K562 (cell line): ENCODE data around the gene ALDH6A1. TPM values are rescaled to one million over a fixed set of nuclear protein-coding genes. Genes with fewer than 3 reads are reported as not detected.

Source experiments
- ATAC-seq: fragments of 200-7000 bp; cut with Tn5 transposase; 3 replicates; pipeline ENCODE4 v1.9.1; 2020; ENCODE audit warnings: moderate library complexity
- BruUV-seq: library from RNA; stranded (reverse); fragments of 400-500 nt; replicated peaks from 2 replicates; lab custom pipeline; 2021; lab: Mats Ljungman, UMichigan
- CTCF ChIA-PET: fragments of 300-600 bp; formaldehyde crosslinking; extraction: SDS; loops from one replicate; lab custom pipeline; 2021; ENCODE audit warnings: low intra/inter-chr PET ratio; lab: Yijun Ruan, JAX
- POLR2A ChIA-PET: fragments of 300-600, 350-650 bp; sonication (Branson Sonifier 250); formaldehyde crosslinking; extraction: SDS; loops from one replicate; lab custom pipeline; 2021; ENCODE audit warnings: antibody characterized with exemption, inconsistent platforms; lab: Yijun Ruan, JAX
- DNase-seq, 4 experiments: peaks; one replicate each; pipeline versions ENCODE4 v3.0.0 to v3.0.0-alpha.2; 2011 to 2018; ENCODE audit warnings: low spot score in 3 of 4, mixed read lengths in 3 of 4; ENCODE audit errors: extremely low read depth in 1 of 4
- FAIRE-seq: peaks from 2 replicates; lab custom pipeline; 2011; peaks lifted over from hg19 to GRCh38; lab: Jason Lieb, UNC
- H2AFZ ChIP-seq: 2 replicates; pipeline ENCODE4 v1.6.0; 2011; ENCODE audit warnings: low read depth, low read length, control low read depth, inconsistent platforms
- H3K27ac ChIP-seq: fragments of 200-600 bp; 3 replicates; pipeline ENCODE4 v1.8.0; 2011; ENCODE audit warnings: low read depth, mild to moderate bottlenecking, control low read depth, inconsistent platforms, low read length, moderate library complexity, mixed read lengths; ENCODE audit errors: extremely low read depth
- H3K27me3 ChIP-seq, 2 experiments: fragments of 300-600 bp in 1 of 2; 2 replicates in 1 of 2; 3 replicates in 1 of 2; pipeline versions ENCODE4 v1.6.0 to v1.8.0; 2011; ENCODE audit warnings: inconsistent platforms in 2 of 2, low read length in 2 of 2, mild to moderate bottlenecking in 1 of 2, mixed read lengths in 1 of 2, moderate library complexity in 1 of 2; ENCODE audit not compliant: control insufficient read depth in 2 of 2, insufficient read depth in 2 of 2
- H3K36me3 ChIP-seq: fragments of 300-600 bp; 3 replicates; pipeline ENCODE4 v1.8.0; 2011; ENCODE audit warnings: mild to moderate bottlenecking, low read length, inconsistent platforms; ENCODE audit not compliant: control insufficient read depth, insufficient read depth
- H3K4me1 ChIP-seq, 2 experiments: fragments of 200-600 bp in 1 of 2; replicated peaks in 1 of 2; 2 replicates in 1 of 2; 3 replicates in 1 of 2; pipeline versions ENCODE4 v1.5.1 to v1.8.0; 2011; ENCODE audit warnings: inconsistent platforms in 2 of 2, low read length in 2 of 2, mild to moderate bottlenecking in 1 of 2, mixed read lengths in 1 of 2, moderate library complexity in 1 of 2; ENCODE audit not compliant: control insufficient read depth in 2 of 2, insufficient read depth in 2 of 2
- H3K4me2 ChIP-seq: 2 replicates; pipeline ENCODE4 v1.6.1; 2011; ENCODE audit warnings: low read length, control low read depth, inconsistent platforms, mixed read lengths; ENCODE audit not compliant: insufficient read depth
- H3K4me3 ChIP-seq: fragments of 200-600 bp; sonication (generic), shearing (Covaris generic); 2 replicates; pipeline ENCODE4 v1.5.1; 2016; ENCODE audit warnings: control low read depth, inconsistent platforms
- H3K79me2 ChIP-seq: fragments of 200-600 bp; 3 replicates; pipeline ENCODE4 v1.8.0; 2011; ENCODE audit warnings: low read length, inconsistent platforms; ENCODE audit not compliant: control insufficient read depth, insufficient read depth
- H3K9ac ChIP-seq, 2 experiments: 2 replicates each; pipeline versions ENCODE4 v1.6.0 to v1.6.1; 2011; ENCODE audit warnings: low read depth in 2 of 2, low read length in 2 of 2, control low read depth in 1 of 2, inconsistent platforms in 1 of 2, mild to moderate bottlenecking in 1 of 2, mixed read lengths in 1 of 2; ENCODE audit not compliant: insufficient read depth in 1 of 2
- H3K9me1 ChIP-seq: one replicate; pipeline ENCODE4 v1.6.0; 2011; ENCODE audit warnings: inconsistent platforms, mild to moderate bottlenecking, low read length, moderate library complexity; ENCODE audit not compliant: control insufficient read depth, insufficient read depth
- H3K9me3 ChIP-seq: replicated peaks from 2 replicates; pipeline ENCODE4 v1.5.1; 2011; ENCODE audit warnings: low read depth, low read length, inconsistent platforms; ENCODE audit not compliant: control insufficient read depth, insufficient read depth
- H4K20me1 ChIP-seq: replicated peaks from 2 replicates; pipeline ENCODE4 v1.6.1; 2011; ENCODE audit warnings: low read length, inconsistent platforms, mixed read lengths; ENCODE audit not compliant: control insufficient read depth, insufficient read depth
- FIP1L1 ChIP-seq: fragments of 200-400 bp; formaldehyde crosslinking; IDR thresholded peaks from 2 replicates; pipeline ENCODE4 v1.6.1; 2018; ENCODE audit warnings: mild to moderate bottlenecking, low read depth, low read length; ENCODE audit not compliant: poor library complexity, severe bottlenecking
- GTF2A2 ChIP-seq: IDR thresholded peaks from 2 replicates; pipeline ENCODE4 v1.6.1; 2016; ENCODE audit warnings: mild to moderate bottlenecking, missing genetic modification characterization, missing compliant biosample characterization
- JUNB ChIP-seq: fragments of 450-650 bp; formaldehyde crosslinking; conservative IDR thresholded peaks from 2 replicates; pipeline ENCODE4 v1.4.0; 2020; ENCODE audit warnings: mild to moderate bottlenecking
- MXI1 ChIP-seq: IDR thresholded peaks from 2 replicates; pipeline ENCODE4 v1.6.1; 2011; ENCODE audit warnings: low read depth, mild to moderate bottlenecking, improper control_type of control experiment, low read length
- NONO ChIP-seq, 2 experiments: fragments of 200-400 bp in 1 of 2; fragments of 450-650 bp in 1 of 2; formaldehyde crosslinking in 1 of 2; IDR thresholded peaks; 2 replicates each; pipeline ENCODE4 v1.6.1; 2017; ENCODE audit warnings: low read depth in 2 of 2, mild to moderate bottlenecking in 2 of 2, moderate library complexity in 2 of 2, low read length in 1 of 2
- TEAD2 ChIP-seq: fragments of 450-650 bp; IDR thresholded peaks from 2 replicates; pipeline ENCODE4 v1.6.1; 2016; ENCODE audit warnings: missing genetic modification characterization, control low read depth, missing compliant biosample characterization
- ZNF121 ChIP-seq: sonication (generic); formaldehyde crosslinking; conservative IDR thresholded peaks from 2 replicates; pipeline ENCODE4 v1.8.0; 2022; ENCODE audit warnings: missing genetic modification reagents
- ZNF224 ChIP-seq: sonication (generic); formaldehyde crosslinking; IDR thresholded peaks from 2 replicates; pipeline ENCODE4 v1.8.0; 2022; ENCODE audit warnings: mild to moderate bottlenecking, missing genetic modification reagents
- WGBS: fragments of 100-300 bp; shearing (Covaris generic); methylation state at CpG from one replicate; pipeline ENCODE4 v1.1.6; 2016; ENCODE audit warnings: low coverage, mixed read lengths; ENCODE audit not compliant: insufficient coverage; ENCODE audit errors: missing lambda C conversion rate; 5-methylcytosine and 5-hydroxymethylcytosine counted together
- in situ Hi-C: fragments of 300-500 bp; cut with MboI; formaldehyde crosslinking; loops from 4 replicates; pipeline ENCODE4 v1.15.0; 2018; ENCODE audit warnings: inconsistent platforms, mixed read lengths
- intact Hi-C: fragments of 100-400 bp; cut with micrococcal nuclease; formaldehyde crosslinking; loops from 2 replicates; pipeline ENCODE4 v1.14.2; 2022
- polyA plus RNA-seq, 8 experiments: library from polyadenylated mRNA; depleted of rRNA in 4 of 8; stranded (reverse) in 5 of 8; unstranded in 3 of 8; fragments of >200 nt; fragmentation: Nextera tagmentation in 2 of 8; fragmentation: Illumina TruSeq in 1 of 8; extraction: Ambion mirVana in 2 of 8; extraction: Trizol in 1 of 8; gene quantifications; 2 replicates each; pipeline versions ENCODE4 v1.2.1 to v1.2.3, GENCODE V29; 2011 to 2014; ENCODE audit warnings: inconsistent platforms in 1 of 8, missing spikeins in 1 of 8
- total RNA-seq, 7 experiments: library from RNA; depleted of rRNA in 6 of 7; stranded (reverse); fragments of >200 nt in 6 of 7; fragmentation: Illumina TruSeq in 2 of 7; extraction: Trizol in 2 of 7; gene quantifications; 2 replicates each; pipeline versions ENCODE4 v1.2.1 to v1.2.3, GENCODE V29; 2011 to 2021; ENCODE audit warnings: low replicate concordance in 1 of 7
- TF ChIP-seq, protein P1 (sequence below): sonication (generic); formaldehyde crosslinking; IDR thresholded peaks from 2 replicates; pipeline ENCODE4 v1.8.1; 2023; ENCODE audit warnings: mild to moderate bottlenecking, missing genetic modification reagents
- TF ChIP-seq, protein P2 (sequence below): fragments of 250-450 bp; sonication (Bioruptor Pico); IDR thresholded peaks from 2 replicates; pipeline ENCODE4 v1.8.0; 2021; ENCODE audit warnings: moderate library complexity, mild to moderate bottlenecking, inconsistent platforms

Gene ALDH6A1
- total and polyA plus RNA-seq, 9 of the 15 experiments (the other 6 are each of a cell fraction or from before 2014, with no cell fraction given), result 3.1 to 11.5 (median 4.6) TPM

DNA sequence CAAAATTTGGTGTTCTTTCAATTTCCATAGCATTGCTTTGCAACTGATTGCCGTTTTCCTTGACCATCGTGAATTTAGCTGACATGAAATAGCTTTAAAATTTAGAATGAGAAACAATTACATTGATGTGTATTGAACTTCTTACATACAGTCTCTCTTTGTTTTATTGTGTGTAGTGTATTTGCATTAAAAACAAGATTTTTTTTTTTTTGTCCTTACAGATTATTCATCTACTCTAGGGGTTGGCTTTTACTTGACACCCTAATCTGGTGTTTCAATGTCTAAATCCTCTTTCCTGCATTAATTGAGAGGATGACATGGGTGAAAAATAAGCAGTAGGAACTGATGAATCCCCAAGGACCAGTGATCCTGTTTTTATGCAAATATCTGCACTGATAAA lies 21.1 kb upstream of the ALDH6A1 start:
- FAIRE-seq, result no peak
- Histone ChIP-seq H3K4me1 (no peaks in the 10 kb centered on the region), H3K9me3 (no peaks in the 10 kb centered on the region), H2AFZ (no peak overlapping the region), H3K9ac (no peak overlapping the region), H3K4me3 (no peak overlapping the region), H3K27me3 (no peaks in the 10 kb centered on the region), H3K79me2 (no peaks in the 10 kb centered on the region), H3K9me1 (no peaks in the 10 kb centered on the region), H4K20me1 (no peaks in the 10 kb centered on the region), H3K36me3 (peaks cover 10% of the 10 kb centered on the region; the same call in 2 of the 3 replicates), H3K4me2 (no peak overlapping the region), H3K27ac (no peak overlapping the region)
- 95% methylated on average over 2 of the region's 2 CpGs for WGBS
- no peak for DNase-seq
- in situ Hi-C loops (no loop called here), intact Hi-C loops (no loop called here)
- no peak for ATAC-seq
- ChIA-PET CTCF (no interaction called here), POLR2A (no interaction called here)
- BruUV-seq, result no TSS peak
- TF ChIP-seq, protein P1, sequence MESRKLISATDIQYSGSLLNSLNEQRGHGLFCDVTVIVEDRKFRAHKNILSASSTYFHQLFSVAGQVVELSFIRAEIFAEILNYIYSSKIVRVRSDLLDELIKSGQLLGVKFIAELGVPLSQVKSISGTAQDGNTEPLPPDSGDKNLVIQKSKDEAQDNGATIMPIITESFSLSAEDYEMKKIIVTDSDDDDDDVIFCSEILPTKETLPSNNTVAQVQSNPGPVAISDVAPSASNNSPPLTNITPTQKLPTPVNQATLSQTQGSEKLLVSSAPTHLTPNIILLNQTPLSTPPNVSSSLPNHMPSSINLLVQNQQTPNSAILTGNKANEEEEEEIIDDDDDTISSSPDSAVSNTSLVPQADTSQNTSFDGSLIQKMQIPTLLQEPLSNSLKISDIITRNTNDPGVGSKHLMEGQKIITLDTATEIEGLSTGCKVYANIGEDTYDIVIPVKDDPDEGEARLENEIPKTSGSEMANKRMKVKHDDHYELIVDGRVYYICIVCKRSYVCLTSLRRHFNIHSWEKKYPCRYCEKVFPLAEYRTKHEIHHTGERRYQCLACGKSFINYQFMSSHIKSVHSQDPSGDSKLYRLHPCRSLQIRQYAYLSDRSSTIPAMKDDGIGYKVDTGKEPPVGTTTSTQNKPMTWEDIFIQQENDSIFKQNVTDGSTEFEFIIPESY (CRISPR knock-in tag), result no peak
- TF ChIP-seq, protein P2, sequence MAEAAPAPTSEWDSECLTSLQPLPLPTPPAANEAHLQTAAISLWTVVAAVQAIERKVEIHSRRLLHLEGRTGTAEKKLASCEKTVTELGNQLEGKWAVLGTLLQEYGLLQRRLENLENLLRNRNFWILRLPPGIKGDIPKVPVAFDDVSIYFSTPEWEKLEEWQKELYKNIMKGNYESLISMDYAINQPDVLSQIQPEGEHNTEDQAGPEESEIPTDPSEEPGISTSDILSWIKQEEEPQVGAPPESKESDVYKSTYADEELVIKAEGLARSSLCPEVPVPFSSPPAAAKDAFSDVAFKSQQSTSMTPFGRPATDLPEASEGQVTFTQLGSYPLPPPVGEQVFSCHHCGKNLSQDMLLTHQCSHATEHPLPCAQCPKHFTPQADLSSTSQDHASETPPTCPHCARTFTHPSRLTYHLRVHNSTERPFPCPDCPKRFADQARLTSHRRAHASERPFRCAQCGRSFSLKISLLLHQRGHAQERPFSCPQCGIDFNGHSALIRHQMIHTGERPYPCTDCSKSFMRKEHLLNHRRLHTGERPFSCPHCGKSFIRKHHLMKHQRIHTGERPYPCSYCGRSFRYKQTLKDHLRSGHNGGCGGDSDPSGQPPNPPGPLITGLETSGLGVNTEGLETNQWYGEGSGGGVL, result no peak
- TF ChIP-seq ZNF224 (CRISPR knock-in tag) (no peak), TEAD2 (no peak), JUNB (no peak), NONO (IDR thresholded peaks at IDR 0.05; ENCODE audit: low read depth in 2 of 2, low read length in 1 of 2) (no peak), MXI1 (no peak), FIP1L1 (no peak), ZNF121 (CRISPR knock-in tag) (no peak), GTF2A2 (tag) (no peak)
